T-helper 9 cell (primary cell): ENCODE results near the gene PXN.
"Not testable (repeated sequence)": the region's sequence is repeated elsewhere in the genome, so short reads cannot be mapped to it uniquely, and the experiment has no call there.

Source experiments
- DNase-seq: peaks from one replicate; pipeline ENCODE4 v3.0.0-alpha.2; 2020

Gene PXN

DNA sequence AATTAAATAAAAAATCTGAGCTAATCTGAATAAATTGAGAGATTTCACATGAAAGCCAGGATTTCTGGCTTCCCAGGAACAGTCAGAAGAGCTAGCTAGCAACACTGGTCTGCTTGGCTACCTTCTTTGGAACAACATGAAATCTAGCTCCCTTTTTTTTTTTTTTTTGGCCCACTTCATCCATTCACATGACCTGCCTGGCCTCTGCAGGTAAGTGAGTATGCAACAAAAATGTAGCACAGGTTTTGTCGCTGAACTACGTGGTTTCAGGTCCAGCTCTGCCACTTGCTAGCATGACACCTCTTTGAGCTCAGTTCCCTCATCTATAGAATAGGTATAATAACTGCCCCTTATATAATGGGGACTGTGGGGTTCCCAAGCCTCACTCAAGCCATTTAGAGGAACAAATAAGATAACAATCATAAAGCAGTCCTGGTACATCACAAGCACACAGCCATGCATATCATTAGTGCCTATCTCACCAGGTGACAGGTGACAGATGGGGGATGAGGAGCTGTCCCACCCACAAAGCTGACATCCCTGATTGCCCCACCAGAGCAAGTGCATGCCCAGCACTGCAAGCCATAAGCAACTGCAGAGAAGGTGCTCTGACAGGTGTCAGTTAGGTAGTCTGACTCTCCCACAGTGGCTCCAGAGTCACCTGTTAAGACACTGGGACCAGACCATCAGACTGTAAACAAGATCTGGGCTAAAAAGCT lies 25.6 kb downstream of the PXN start:
- DNase-seq = no peak

DNA sequence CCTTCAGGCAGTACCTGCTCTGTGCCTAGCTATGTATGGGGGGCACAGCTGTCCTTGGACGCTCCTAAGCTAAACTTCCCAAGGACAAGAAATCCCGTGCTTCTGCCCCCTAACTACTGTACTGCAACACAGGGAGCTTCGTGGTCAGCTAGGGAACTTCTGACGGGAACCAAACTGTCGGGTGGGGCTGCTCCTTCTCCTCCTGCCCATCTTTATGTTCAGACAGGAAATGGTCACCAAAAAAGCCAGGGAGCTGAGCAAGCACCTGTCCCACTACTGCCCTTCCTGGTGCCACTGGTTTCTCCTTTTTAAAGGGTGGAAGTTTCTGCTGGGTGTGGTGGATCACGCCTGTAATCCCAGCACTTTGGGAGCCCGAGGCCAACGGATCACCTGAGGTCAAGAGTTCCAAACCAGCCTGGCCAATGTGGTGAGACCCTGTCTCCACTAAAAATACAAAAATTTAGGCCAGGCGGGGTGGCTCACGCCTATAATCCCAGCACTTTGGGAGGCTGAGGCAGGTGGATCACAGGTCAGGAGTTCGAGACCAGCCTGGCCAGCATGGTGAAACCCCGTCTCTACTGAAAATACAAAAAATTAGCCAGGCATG lies 26.6 kb downstream of the PXN start:
- DNase-seq = no peak

DNA sequence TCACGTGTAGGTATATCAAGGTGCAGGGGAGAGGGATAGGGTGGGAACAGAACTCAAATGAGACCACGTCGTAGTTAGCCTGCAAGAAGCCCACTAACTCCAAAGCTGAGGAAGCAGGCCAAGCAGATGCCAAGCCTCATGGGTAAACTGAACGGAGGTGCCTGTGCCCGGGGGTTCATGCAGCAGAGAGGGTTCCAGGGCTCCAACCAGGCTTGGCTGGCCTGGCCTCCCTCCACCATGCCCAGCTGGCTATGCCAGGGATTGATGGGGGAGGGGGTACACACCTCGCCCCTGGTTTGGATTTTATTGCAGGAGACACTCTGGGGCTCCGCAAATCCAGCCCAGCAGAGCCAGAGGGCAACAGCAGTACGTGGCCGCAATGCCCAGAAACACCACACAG lies 27.3 kb downstream of the PXN start:
- no peak for DNase-seq

DNA sequence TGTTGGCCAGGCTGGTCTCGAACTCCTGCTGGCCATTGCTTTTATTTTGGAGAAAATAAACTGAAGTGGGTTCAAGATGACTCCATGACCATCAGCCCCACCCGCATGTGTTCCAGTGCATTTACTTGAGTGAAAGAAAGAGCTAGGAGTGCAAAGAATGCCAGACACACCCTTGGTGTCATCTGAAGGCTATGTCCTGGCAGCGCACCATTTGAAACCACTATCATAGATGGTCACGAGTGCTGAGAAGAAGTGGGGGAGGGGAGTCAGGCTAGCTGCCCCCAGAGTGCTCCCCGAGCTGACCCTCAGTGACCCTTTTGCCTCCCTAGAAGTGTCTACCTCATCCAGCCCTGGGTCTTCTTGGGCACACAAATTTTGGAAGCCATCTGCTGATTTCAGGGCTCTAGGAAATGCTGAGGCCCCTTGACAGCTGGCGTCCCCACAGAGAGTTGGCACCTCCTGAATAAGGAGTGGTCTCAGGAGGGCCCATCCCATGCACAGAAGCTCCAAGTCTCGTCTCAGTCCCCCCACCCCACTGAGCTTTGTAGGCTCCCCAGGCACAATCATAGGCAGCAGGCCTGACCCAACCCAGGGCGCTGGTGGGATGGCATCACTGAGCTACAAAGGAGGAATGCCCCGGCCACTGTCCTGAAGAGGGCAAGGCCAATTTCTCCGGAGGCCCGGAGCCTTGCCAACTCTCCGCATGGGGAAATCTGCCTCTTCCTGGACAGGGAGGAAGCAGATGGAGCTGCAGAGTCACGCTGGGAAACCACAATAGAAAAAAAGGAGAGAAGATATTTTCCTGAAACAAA lies 28.0 kb downstream of the PXN start:
- no peak for DNase-seq

DNA sequence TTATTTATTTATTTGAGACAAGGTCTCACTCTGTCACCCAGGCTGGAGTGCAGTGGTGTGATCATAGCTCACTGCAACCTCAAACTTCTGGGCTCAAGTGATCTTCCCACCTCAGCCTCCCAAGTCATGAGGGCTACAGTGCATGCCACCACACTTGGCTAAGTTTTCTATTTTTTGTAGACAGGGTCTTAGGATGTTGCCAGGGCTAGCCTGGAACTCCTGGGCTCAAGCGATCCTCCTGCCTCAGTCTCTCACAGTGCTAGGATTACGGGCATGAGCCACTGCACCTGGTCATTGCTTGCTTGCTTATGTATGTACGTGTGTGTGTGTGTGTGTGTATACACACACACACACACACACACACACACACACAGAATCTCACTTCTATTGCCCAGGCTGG lies 28.7 kb downstream of the PXN start:
- not testable (repeated sequence) for DNase-seq

DNA sequence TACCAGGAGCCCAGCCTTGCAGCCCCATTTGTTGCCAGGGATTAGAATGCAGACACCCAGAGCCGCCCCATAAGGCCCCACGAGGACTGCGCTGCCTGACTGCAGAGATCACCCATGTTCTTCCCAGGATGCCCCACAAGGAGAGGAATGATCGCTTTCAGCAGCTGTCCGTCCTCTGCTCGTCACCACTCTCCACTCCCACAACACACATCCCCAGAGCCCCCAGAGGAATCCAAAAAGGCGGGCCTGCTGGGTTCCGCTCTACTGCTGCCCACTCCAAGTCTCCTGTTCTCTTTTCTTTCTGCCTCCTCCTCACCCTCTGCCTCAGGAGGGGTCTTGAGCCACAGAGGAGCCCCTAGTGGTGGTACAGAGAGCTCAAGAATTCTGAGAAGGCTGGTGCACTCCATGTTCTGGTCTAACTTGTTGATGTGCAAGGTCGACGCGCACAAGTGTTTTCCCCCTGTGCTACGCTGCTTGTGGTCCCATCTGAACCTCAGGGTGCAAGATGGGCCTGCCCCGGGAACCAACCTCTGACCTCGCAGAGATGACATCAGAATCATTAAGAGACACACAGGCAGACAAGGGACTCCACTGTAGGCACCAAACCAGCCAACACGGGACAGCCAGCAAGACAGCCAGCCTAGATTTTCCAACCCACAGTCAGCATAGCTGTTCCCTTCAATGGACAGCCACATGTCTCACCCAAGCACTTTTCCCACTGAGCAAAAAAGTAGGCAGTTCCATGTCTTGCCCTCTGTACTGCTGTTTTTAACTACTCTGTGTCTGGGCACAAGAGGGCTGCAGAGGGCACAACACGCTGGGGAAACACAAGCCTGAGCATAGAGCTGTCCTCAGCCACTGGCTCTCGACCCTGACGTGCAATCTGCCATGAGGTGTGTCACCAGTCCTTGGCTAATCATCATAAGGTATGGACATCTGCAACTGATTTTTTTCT lies 29.9 kb downstream of the PXN start:
- DNase-seq = no peak

DNA sequence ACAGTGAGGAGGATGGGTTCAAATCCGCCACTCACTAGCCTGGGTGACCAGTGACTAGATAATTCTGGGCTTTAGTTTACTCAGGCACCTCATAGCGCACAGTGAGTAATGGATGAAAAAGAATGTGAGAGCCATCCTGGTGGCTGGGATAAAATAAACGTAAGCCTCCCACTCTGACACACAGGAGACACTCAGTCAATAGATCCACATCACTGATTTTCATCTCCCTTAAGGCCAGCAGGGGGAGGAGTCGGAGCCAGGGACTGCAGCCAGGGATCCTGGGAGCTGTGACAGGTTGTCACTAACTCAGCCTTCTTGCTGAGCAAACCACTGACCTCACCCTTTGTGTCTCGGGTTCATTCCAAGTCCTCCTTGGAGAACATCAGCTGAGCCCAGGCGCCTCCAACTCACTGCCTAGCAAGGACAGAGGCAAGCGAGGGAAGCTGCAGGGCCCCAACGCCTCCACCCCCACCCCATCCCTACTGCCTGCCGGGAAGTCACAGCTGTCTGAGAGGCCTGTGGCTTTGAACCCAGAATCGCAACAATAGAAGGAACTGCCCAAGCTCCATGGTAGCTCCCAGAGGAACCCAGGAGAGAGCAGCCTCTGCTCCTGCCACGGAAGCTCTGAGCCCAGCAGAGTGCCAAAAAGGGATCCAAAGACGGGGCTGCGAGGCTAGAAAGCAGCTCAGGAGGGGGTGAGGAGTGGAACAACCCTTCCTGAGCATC lies 30.7 kb downstream of the PXN start:
- DNase-seq = no peak

DNA sequence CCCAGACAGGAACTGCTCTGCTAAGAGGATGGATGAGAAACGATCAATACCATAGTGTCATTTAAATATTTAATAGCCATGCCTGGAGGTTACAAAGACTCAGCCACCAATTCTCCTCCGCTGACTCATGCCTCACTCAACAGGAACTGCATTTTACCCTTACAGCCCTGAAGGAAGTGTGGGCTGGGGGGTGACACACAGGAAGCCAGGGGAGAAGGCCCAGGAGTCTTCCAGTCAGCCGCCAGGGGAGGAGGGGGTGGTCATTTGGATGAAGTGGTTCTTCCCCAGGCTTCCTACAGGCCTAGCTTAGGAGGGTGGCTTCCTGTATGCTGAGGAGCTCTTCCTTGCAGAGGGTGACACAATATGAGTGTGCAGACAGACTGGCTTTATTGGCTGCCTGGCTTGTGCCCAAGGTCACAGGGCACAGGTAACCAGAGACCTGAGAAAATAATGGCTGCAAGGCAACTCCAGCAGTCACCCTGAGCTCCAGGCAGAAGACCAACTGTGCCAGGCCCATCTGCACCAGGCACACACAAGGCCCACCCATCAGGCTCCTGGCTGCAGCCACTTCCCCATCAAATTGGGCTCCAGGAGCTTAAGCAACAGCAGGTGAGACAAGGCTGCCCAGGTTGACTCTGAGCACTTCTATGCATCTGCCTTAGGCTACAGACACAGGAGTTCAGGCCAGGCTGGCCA lies 34.1 kb downstream of the PXN start:
- peak; percentile 66 for DNase-seq

DNA sequence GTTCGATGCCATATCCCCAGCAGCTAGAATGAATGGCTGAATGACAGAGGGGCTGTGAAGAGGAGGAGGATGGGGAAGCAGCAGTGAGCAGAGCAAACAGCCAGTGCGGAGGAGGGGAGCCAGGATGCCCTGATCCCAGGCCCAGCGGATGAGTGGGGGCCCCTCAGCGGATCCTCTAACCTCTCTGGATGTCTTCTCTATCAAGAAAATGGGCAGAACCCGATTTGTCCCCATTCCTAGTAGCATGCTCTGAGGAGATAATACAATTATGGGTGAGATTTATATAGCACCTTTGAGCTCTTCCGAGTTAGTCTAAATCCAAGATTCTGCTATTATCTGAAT lies 34.6 kb downstream of the PXN start:
- DNase-seq = no peak

DNA sequence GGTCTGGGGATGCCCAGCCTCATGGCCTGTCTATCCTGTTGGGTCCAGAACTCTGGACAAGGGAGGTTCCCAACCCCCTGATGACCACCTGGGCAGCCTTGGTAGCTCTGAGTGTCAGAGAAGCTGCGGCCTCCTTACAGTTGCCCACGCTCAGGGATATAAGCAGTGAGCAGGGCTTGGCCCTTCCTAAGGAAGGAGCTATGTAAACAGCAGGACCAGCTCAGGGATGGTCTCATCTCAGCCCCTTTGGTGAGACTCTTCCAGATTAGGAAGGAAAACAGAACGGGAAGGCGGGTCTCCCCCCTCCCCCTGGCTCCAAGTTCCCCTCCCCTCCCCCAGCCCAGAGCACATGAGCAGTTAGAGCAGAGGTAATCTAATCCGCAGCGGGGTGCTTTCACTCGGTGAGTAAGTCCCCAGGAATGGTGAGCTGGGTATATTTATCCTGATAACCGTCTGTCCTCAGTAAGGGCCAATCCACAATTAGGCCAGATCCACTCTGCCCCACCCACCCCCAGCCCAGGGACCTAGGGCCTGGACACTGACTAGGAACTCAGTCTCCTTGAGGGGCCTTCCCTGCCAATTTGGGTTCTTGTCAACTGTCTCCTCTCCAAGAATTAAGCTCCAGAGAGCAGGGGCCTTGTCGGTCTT lies 35.1 kb downstream of the PXN start:
- DNase-seq = no peak

DNA sequence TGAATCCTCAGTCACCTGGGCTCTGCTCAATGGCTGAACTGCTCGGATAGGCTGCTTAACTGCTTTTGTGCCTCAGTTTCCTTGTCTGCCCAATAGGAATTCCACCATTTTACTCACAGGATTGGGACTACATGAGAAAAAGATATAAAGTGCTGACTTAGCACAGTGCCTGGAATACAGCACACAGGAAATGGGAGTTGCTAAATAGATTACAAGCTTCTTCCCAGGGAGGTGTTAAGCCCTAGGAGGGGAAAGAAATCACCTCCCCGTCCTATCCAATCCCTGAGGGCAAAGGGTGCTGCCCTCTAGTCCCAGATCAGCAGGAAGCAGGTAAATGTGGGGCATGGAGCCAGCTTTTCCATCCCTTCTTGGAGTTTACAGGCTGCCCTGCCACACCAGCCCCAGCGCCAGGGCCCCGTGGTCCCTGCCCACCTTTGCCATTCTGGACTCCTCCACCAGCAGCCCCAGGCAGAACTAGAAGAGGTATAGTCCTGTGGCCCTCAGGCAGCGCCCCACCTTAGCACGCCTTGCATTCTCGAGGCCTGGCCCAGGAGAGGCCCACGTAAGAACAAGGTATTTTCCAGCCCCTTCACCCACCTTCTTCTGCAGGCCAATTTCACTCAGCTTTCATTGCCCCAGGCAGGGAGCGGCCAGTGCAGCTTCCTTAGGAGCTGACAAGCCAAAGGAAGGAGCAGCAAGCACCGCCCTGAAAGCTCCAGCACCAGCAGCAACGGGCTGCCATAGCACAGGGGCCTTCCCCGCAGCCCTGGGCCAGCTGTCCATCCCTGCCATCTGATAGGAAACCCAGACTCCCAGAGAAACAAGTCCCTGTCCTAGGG lies 35.8 kb downstream of the PXN start:
- no peak for DNase-seq

DNA sequence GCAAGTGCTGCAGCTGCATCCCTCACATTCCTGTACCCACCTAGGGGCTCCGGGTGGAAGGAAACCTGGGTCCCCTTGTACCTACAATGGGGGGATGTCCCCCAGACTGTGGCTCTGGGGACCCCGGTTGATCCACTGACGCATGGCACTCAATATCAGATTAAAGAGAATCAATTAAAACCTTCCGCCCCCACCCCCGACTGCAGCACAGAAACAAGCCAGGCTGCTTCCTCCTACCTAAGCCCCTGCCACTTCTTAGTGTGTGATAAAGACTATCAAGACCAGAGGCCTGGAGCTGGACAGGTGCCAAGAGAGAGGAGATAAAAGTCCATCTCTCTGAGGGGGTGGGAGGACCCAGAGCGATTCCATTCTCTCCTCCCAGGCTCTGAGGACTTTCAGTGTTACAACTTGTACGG lies 36.5 kb downstream of the PXN start:
- no peak for DNase-seq

DNA sequence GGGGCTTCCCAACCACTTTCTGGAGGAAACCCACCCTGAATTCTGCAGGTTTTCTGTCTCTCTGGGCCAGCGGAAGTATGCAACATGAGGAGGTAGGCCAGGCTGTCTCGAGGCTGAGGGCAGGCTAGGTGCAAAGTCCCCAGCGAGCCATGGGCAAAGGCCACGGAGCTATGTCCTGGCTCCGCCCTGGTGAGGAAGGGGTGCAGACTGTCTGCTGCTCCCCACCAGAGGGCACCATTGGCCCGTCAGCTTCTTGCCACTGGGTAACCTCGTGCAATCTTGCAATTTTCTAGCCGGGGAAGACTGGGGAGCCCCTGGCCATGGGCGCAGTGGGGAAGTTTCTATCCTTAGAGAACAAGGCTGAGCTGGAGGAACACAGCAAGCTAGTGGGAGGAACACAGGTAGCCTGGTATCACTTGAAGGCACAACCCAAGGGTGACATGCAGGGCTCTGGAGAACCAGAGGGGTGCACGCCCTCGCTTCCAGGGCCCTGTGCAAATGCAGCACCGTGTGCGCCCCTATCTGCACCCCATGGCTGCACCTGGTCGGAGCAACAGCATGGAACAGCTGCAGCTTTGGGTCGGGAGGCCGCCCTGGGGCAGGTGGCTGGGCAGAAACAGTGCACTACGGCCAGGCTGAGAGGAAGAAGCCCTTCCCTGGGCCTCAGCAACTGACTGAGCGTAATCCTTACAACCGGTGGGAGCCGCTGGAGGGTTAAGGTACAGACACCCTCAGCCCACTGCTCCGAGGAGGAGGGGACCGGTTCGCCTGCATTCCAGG lies 37.0 kb downstream of the PXN start:
- DNase-seq = peak; percentile 87

DNA sequence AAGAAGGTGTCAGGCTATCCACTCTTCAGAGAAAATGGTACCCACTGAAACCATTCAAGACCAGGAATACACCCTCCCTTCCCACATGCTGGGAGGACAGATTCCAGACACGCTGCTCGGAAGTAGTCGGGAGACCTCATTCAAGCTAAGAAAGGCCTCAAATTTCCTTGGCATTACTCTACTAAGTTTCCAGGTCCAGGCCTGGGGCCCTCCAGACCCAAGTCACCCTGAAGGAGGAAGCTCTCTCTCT lies 37.6 kb downstream of the PXN start:
- DNase-seq = no peak

DNA sequence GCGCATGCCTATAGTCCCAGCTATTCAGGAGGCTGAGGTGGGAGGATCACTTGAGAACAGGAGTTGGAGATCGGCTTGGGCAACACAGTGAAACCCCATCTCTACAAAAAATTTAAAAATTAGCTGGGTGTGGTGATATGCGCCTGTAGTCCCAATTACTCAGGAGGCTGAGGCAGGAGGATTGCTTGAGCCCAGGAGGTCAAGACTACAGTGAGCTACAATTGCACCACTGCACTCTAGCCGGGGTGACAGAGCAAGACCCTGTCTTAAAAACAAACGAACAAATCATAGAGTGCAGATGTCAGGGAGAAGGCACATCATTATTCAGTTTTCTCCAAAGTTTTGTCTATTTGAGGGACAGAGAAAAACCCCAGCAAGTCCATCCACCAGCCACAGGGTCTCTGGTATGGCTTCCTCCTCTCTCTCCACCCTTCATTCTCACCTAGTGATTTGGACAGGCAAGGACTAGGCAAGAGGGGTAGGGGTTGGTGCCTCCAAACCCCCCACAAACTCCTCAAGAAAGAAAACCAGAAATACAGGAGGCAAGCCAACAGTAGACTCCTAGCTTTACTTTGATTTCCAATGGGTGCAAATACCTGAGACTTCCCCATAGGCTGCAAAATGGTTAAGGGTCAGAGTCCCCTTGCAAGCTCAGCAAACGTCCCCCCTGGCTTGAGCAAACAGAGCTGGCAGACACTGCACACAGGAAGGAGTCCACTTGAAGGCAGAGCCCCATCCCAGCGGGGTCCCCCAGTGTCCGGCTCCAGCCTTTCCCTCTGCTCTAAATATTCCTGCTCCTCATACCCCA lies 38.1 kb downstream of the PXN start:
- no peak for DNase-seq

DNA sequence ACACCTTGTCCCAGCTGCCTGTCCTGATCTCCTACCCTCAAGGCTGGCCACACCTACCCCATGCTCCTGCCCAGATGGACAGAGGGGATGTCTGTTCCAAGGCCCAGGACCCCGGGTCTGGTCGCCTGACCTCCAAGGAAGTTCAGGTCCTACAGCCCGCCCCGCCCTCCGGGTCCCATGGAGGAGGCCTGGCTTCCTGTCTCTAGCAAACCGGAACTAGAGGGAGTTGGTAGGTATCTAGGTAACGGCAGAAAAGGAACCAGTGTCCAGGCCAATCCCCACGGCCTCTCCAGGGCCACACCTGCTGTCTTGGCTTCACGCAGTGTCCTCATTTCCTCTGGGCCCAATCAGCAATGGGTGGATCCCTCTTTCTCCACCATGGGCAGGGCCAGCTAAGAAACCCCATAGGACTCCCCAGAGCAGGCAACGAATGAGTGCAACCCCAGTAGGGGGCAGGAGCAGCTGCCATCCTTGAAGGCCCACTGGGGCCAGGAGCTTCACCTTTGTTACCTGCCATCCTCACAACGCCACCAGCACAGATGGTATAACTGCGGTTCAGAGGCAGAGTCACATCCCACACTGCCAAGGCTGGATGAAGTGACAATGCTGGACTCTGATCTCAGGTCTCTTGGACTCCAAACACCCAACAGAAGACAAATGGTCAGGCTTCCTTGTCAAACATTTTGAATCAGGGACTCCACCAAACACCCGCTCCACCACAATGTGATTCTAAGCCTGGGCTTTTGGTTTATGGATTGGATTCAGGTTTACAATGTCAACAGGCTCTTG lies 39.5 kb downstream of the PXN start:
- no peak for DNase-seq

DNA sequence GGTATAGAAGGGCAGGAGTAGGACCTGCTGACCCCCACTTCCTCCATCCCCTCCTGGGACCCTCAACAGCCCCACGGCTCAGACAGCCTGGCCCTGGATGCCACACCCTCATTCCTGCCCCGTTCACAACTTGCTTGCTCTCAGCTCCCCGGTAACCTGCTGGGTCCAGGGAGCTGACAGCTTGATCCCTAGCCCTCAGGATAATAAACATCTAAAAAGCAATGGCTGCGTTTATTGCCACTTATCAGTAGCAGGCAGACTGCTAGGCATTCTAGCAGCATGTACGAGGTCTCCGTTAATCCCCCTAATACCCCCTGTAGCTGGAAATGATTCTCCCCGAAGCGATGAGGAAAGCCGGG lies 40.4 kb downstream of the PXN start:
- no peak for DNase-seq
